Islet precursor cell (in vitro differentiated cells): ENCODE data around the gene OSBPL1A.

Experiments
- DNase-seq: peaks from one replicate; pipeline ENCODE4 v3.0.0-alpha.2; 2018

Gene OSBPL1A

GRCh38 chr18:24397694-24398368 lies at the start of gene OSBPL1A:
Gene OSBPL1A, minus strand, starts transcription at chr18:24397824. Its CDS starts 20,291 bp downstream, at chr18:24377533.
- DNase-seq: peak; percentile 99

GRCh38 chr18:24446953-24447538 lies 49.4 kb upstream of the OSBPL1A start:
- DNase-seq: no peak

- DNase-seq: no peak
Measured at GRCh38 chr18:24446453-24446852, 48.8 kb upstream of the OSBPL1A start.

GRCh38 chr18:24443870-24444269 lies 46.2 kb upstream of the OSBPL1A start:
- no peak for DNase-seq

- DNase-seq: no peak
Measured at GRCh38 chr18:24436939-24437338, 39.3 kb upstream of the OSBPL1A start.

GRCh38 chr18:24432618-24433017 lies 35.0 kb upstream of the OSBPL1A start:
- DNase-seq: no peak

GRCh38 chr18:24429188-24429587 lies 31.6 kb upstream of the OSBPL1A start:
- no peak for DNase-seq

GRCh38 chr18:24428709-24429108 lies 31.1 kb upstream of the OSBPL1A start:
- DNase-seq: no peak

- DNase-seq: no peak
Measured at GRCh38 chr18:24427484-24427883, 29.9 kb upstream of the OSBPL1A start.

GRCh38 chr18:24426398-24427294 lies 29.0 kb upstream of the OSBPL1A start, which contains the start of gene IMPACT:
Gene IMPACT, plus strand, starts transcription at chr18:24426670. Its CDS starts 87 bp downstream, at chr18:24426757.
- DNase-seq: peak; percentile 94

- DNase-seq: no peak
Measured at GRCh38 chr18:24426073-24426397, 28.4 kb upstream of the OSBPL1A start.

GRCh38 chr18:24421831-24422230 lies 24.2 kb upstream of the OSBPL1A start:
- DNase-seq: no peak

GRCh38 chr18:24420551-24420950 lies 22.9 kb upstream of the OSBPL1A start:
- DNase-seq: no peak

GRCh38 chr18:24417480-24417879 lies 19.9 kb upstream of the OSBPL1A start:
- DNase-seq: no peak

GRCh38 chr18:24414349-24415003 lies 16.9 kb upstream of the OSBPL1A start:
- DNase-seq: no peak

GRCh38 chr18:24413148-24413547 lies 15.5 kb upstream of the OSBPL1A start:
- peak; percentile 64 for DNase-seq

GRCh38 chr18:24408496-24408895 lies 10.9 kb upstream of the OSBPL1A start:
- no peak for DNase-seq

GRCh38 chr18:24404591-24404990 lies 7.0 kb upstream of the OSBPL1A start:
- no peak for DNase-seq

GRCh38 chr18:24403076-24403475 lies 5.5 kb upstream of the OSBPL1A start:
- DNase-seq: no peak

- DNase-seq: no peak
Measured at GRCh38 chr18:24402209-24402785, 4.7 kb upstream of the OSBPL1A start.

GRCh38 chr18:24400587-24400986 lies 3.0 kb upstream of the OSBPL1A start:
- peak; percentile 84 for DNase-seq

GRCh38 chr18:24398540-24398939 lies 916 bp upstream of the OSBPL1A start:
- peak; percentile 88 for DNase-seq
